Neural cell (in vitro differentiated cells): ENCODE data around the gene CSAD.

ENCODE experiments used
- EP300 ChIP-seq: fragments of 450-650 bp; conservative IDR thresholded peaks from 2 replicates; pipeline ENCODE4 v1.6.1; 2014; ENCODE audit warnings: antibody characterized with exemption, mild to moderate bottlenecking, moderate library complexity; ENCODE audit not compliant: poor library complexity, severe bottlenecking
- TF ChIP-seq, protein P1 (sequence below): fragments of 450-650 bp; IDR thresholded peaks from 2 replicates; pipeline ENCODE4 v1.5.1; 2014; ENCODE audit warnings: antibody characterized with exemption, mild to moderate bottlenecking, moderate library complexity; ENCODE audit not compliant: poor library complexity, severe bottlenecking

DNA sequence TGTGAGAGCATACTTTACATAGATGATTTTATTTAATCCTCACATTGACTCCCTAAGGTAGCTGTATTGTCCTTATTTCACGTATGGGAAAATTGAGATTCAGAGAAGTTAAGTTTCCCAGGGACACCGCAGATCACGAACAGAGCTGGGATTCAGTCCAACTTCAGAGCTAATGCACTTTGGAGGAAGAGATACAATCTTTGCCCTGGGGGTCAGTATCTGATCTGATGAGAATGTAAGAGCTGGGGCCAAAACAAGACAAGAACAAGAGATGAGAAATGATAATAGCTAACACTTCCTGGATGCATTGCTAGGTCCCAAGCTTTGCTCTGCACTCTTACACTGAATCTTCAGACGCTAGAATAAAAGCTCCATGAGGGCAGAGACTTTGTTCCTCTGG lies 6.0 kb upstream of the CSAD start:
- no peak for TF ChIP-seq EP300
- TF ChIP-seq, protein P1, sequence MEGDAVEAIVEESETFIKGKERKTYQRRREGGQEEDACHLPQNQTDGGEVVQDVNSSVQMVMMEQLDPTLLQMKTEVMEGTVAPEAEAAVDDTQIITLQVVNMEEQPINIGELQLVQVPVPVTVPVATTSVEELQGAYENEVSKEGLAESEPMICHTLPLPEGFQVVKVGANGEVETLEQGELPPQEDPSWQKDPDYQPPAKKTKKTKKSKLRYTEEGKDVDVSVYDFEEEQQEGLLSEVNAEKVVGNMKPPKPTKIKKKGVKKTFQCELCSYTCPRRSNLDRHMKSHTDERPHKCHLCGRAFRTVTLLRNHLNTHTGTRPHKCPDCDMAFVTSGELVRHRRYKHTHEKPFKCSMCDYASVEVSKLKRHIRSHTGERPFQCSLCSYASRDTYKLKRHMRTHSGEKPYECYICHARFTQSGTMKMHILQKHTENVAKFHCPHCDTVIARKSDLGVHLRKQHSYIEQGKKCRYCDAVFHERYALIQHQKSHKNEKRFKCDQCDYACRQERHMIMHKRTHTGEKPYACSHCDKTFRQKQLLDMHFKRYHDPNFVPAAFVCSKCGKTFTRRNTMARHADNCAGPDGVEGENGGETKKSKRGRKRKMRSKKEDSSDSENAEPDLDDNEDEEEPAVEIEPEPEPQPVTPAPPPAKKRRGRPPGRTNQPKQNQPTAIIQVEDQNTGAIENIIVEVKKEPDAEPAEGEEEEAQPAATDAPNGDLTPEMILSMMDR, result no peak
